Activated CD4-positive, CD25-positive, alpha-beta regulatory T cell treated with anti-CD3 and anti-CD28 coated beads, Interleukin-2, amount 50 U/mL, for 72 hours (primary cell): ENCODE data around the gene PDK2.

Experiments used
- DNase-seq: peaks from one replicate; pipeline ENCODE4 v3.0.0; 2021

Gene PDK2

DNA sequence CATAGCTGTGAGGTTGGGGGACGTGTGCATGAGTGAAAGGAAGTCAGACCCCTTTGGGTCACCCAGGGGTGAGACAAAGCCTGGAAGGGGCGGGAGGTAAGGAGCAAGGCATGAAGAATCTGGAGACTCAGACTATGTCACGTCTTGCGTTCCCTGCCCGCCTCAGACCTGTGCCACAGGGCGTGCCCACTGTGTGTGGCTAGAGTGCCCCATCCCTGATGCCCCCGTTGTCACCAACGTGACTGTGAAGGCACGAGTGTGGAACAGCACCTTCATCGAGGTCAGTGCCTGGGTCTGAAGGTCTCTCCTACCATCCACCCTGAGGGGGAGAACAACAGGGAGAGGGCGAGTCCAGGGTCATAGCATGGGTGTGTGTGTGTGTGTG, 15.1 kb upstream of the PDK2 start:
- DNase-seq = no peak

DNA sequence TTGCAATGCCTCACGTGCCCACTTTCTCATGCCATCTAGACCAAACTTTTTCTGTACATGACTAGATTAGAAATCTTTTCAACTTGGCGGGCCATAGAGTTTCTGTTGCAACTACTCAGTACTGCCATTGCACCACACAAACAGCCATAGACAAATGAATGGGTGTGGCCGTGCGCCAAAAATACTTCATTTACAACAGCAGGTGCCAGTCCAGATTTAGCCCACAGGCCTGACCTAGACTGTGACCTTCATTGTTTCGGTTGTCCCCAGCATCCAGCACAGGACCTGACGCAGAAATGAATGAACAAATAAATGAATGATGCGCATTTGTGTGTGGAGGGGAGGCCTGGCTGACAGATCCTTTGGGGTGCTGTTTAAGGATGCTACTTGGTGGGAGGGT, 14.3 kb upstream of the PDK2 start:
- DNase-seq = no peak

DNA sequence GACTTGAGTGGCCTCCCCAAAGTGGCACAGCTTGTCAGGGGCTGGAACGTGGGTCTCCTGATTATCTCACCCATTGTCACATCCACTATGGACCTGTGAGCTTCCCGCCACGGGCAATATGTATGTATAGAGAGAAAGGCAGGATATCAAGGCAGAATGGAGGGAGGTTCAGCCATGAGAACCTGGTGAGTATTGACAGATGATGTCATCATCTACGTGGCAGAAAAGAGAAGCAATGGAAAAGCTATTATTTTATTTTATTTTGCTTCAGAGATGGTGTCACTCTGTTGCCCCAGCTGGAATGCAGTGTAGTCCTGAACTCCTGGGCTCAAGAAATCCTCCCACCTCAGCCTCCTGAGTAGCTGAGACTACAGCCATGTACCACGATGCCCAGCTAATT, 13.4 kb upstream of the PDK2 start:
- DNase-seq = no peak

DNA sequence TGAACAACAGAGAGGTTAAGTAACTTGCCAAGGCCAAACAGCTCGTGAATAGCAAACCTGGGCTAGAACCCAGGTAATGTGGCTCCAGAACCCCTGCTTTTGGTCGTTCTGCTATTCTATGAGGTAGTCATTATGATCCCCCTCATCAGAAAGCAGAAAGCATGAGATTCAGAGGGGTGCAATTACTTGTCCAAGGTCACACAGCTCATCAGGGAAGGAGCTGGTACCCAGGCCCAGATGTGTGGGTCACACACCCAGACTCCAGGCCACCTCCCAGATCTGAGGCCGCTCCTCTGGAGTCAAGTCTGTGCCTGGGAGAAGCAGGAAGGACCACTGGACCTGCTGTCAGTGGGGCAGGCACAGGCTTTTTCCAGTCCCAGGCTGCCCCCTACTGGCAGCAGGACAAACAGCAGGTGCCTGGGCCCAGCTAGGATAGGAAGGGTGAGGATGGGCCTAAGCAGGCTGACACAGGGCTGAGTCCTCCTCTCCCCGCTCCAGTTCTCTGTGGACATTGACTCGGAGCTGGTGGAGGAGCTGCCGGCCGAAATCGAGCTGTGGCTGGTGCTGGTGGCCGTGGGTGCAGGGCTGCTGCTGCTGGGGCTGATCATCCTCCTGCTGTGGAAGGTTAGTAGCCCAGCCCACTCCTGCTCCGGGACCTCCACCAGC, 7.8 kb upstream of the PDK2 start:
- DNase-seq = peak; percentile 84

DNA sequence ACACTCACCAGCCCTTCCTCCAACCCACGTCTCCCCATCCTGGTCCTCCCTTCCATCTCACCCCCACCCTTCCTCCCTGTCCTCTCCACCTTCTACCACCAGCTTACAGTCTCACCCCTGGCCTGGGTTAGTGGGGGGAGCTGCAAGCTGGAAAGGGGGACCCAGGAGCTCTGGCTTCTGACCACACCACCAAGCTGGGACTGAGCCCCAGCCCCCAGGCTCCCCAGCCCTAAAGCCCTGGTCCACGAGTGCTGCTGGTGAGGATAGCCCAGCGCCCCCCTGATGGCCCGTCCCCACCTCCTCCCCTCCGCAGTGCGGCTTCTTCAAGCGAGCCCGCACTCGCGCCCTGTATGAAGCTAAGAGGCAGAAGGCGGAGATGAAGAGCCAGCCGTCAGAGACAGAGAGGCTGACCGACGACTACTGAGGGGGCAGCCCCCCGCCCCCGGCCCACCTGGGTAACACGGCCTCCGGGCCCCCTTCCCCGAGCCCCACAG, 7.2 kb upstream of the PDK2 start:
- DNase-seq = no peak

DNA sequence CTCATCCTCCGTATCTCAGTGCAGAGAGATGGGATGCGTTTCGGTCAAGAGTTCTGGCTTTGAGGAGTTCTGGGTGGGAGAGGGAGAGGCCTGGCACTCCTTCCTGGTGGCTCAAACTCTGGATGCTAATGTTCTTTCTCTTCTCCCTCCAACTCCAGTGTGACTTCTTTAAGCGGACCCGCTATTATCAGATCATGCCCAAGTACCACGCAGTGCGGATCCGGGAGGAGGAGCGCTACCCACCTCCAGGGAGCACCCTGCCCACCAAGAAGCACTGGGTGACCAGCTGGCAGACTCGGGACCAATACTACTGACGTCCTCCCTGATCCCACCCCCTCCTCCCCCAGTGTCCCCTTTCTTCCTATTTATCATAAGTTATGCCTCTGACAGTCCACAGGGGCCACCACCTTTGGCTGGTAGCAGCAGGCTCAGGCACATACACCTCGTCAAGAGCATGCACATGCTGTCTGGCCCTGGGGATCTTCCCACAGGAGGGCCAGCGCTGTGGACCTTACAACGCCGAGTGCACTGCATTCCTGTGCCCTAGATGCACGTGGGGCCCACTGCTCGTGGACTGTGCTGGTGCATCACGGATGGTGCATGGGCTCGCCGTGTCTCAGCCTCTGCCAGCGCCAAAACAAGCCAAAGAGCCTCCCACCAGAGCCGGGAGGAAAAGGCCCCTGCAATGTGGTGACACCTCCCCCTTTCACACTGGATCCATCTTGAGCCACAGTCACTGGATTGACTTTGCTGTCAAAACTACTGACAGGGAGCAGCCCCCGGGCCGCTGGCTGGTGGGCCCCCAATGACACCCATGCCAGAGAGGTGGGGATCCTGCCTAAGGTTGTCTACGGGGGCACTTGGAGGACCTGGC, 6.0 kb upstream of the PDK2 start:
- DNase-seq = no peak

DNA sequence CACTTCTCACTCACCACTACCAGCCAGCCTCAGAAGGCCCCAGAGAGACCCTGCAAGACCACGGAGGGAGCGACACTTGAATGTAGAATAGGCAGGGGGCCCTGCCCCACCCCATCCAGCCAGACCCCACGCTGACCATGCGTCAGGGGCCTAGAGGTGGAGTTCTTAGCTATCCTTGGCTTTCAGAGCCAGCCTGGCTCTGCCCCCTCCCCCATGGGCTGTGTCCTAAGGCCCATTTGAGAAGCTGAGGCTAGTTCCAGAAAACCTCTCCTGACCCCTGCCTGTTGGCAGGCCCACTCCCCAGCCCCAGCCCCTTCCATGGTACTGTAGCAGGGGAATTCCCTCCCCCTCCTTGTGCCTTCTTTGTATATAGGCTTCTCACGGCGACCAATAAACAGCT, 5.1 kb upstream of the PDK2 start:
- DNase-seq = no peak

DNA sequence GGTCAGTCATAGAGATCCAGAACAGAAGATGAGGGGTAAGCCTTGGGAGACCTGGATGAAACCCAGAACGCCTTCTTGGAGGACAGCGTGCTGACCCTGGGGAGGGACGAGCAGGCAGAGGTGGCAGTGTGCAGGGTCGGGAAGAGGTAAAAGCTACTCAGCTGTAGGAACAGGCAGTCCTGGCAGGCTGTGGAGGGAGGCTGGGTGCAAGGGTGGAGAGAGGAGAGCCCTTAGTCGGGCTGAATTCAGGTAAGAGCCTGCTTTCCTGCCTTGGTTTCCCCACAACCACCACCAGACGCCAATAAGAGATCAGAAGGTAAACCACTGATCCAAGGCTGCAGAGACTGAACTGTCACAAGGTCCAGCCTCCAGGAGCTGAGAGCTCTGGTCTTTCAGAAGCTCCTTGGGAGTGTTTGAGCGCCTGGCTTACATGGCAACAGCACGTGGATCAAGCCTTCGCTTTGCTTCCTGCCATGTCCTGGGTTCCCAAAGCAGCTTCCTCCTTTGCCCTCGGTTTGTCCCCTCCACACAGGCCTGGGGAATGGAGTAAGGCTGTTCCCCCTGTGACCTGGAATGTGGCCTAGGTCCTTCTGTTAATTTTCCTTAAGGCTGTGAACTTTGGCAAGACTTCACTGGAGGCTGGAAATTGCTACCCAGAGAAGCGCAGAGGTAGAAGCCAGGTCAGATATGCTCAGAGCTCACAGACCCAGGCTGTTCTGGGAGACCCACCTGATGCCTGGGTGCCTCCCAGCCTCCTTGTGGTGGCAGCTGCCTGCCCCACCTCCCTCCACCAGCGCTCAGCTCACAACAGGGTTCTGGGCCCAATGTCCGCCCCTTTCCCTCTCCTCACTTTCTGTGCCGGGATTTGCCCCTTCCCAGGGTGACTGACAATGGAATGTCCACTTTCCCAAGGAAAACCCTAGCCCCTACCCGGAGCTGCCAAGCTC, 3.9 kb upstream of the PDK2 start:
- no peak for DNase-seq

DNA sequence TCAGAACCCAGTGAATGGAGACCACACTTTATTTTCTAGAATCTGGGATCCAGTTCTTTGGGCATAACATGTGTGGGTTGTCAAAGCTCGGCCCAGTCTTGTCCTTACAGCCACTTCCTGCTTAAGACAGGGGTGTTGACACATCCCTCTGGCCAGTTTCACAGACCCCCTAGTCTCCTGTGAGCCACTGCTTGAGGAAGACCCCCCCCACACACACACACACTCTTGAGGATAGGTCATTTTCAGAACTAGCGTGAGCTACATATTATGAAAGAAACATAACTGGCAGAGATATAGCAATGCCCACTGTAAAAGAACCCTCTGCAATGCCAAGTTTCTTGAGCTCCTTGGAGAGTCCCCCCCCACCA, 3.2 kb upstream of the PDK2 start:
- DNase-seq = no peak

DNA sequence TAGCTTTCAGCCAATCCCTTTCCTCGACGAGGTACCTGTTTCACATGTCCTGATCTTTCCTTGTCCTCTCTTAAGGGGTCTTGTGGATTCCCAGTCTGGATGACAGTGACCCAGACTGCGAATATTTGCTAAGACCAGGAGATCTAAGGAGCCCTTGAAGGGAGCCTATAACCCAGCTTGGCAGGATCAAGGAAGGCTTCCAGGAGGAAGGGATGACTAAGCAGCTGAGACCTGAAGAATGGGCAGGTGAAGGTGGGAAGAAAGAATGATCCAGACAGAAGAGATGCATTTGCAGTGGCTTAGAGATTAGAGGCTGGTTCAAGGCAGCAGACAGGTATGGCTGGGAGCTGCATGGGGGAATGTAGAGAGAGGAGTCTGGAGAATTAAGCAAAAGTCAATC, 1.9 kb upstream of the PDK2 start:
- DNase-seq = no peak

DNA sequence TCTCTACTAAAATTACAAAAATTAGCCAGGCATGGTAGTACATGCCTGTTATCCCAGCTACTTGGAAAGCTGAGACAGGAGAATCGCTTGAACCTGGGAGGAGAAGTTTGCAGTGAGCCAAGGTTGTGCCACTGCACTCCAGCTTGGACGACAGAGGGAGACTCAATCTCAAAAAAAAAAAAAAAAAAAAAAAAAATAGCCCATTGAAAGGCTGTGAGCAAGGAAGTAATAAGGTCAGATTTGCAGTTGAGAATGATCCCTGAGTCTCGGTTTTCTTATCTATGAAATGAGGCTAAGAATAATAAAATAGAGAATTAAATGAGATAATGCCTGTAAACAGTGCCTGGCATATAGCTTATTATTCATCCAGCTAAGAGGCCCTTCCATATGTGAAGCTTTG, 1.3 kb upstream of the PDK2 start:
- DNase-seq = no peak

DNA sequence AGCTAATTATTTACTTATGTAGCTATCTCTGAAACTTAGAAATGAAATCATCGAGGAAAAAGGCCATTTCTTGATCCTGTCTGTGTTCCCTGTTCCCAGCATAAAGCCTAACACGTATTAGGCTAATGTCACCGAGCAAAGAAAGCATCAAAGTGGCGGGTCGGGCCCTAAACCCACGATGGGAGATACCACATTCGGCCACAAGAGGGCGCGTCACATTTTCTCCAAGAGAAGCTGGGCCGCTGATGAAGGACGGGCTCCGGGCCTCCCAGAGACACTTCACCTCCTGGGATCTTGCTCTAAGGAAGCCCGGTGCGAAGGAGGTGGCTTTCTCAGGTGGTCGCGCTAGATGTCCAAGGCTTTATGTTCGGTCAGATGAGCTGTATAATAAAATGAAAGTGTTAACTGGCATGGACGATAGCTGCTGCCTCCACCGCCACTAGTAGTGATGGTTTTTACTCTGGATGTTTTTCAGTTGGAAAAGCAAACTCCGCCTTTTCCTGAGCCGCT, 853 bp upstream of the PDK2 start:
- peak; percentile 95 for DNase-seq

DNA sequence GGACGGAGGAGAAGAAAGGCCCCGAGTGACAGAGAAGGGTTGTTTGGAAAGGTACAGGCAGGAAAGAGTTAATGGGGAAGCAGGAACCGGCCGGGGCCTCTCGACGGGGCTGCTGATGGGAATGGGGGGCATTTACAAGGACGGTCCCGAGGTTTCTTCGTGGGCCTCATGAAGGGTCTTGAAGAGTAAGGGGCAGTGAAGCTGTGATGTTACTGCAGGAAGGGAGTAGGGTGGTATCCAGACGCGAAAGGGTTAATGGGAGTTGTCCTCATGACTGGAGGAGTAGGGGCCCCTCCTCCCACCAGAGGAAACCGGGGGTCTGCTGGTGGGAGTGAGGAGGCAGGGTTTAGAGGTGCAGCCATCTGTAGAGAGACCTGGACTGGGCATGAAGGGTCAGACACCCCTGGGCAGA, 481 bp downstream of the PDK2 start:
- DNase-seq = no peak

DNA sequence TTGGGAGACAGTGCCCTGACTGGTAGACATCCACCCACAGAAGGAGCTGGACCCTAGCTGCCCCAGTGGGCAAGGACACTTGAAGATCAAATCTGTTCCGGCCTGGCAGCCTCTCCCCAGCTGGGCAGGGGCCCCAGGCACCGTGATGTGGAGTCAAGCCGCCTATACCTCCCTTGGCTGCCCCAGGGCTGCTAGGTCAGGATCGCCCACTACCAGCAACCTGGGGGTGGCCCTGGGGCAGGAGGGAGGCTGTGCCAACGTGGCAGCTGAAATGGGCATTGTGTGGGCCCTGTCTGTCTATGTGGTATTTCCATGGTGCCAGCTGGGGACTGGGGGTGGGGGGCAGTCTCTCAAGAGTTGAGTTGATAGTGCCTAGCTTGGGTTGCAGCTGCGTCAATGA, 941 bp downstream of the PDK2 start:
- DNase-seq = no peak

DNA sequence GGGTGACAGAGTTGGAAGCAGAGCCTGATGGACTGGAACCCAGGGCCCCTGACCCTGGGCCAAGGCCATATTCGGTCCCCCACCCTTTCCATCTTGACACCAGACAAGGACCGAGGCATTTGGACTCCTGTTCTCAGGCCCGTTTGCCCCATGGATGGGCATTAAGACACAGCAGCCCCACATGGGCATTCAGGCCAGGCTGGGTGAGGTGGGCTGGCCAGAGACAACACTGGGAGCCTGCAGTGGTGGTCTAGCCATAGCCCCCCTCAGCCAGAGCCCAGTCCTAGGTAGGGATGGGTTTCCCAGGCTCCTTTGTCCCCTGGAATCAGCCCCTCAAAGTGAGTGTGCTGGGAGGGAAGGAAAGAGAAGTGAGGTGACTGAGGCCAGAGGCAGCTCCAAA, 1.6 kb downstream of the PDK2 start:
- no peak for DNase-seq

DNA sequence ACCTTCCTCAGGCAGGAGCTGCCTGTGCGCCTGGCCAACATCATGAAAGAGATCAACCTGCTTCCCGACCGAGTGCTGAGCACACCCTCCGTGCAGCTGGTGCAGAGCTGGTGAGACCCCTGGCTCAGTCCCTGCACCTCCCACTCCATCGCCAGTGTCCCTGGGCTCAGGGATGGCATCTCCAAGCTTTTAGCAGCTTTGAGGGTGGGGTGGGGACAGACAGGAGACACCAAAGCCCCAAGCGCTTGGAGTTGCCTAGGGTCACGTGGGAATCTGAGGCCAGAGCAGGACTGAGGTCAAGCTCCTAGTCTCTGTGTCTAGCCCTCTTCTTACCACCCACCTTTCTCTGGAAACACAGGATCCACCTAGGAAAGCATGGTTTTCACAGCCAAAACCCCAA, 2.3 kb downstream of the PDK2 start:
- no peak for DNase-seq

DNA sequence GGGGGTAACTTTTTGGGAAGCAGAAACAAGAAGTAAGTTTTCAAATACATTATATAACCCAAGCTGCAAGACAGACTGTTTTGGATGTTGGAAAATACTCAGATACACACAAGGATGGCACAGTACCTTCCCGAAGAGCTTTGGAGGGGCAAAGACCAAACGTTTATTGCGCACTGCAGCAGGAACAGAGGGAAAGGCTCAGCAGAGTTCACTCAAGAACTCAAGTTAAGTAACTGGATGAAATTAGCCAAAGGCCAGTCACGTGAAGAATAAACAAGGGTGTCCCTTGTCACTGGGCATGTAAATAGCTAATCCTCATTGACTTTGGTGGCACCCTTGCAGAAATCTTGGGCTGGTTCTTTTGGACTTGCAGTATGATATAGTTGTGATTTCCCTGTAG, 2.8 kb downstream of the PDK2 start:
- no peak for DNase-seq

DNA sequence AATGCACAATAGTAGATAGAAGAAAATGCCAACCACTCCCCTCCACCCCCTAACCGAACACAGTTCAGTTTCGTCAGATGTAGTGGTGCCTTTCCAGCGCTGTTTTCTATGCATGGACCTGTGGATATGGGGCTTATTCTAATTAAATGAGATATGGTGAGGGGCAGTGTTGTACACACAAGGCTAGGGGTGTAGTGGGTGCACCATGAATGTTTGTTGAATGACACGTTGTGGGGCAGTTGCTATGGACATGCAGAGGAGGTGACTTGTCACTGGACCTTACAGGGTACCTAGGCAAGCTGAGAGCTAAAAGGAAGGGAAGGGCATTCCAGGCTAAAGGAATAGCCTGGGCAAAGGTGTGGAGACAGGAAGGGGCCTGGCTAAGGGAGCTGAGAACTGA, 3.4 kb downstream of the PDK2 start:
- DNase-seq = no peak

DNA sequence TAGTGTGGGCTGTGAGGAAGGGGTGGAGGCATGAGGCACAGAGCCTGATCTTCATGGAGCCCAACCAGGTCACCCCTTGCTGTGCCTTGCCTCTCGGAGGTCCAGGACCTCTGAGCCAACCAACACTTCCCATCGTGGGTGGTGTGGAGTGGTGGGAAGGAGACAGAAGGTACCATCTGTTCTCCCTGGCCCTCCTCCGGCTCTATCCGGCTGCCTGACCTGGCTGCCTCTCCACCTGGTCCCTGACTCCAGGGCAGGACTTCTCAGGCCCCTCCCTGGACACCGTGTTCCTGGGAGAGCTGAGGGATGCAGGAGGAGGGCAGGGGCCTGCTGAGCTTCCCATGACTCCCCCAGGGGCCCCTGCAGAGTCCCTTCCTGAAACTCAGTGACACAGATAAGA, 3.9 kb downstream of the PDK2 start:
- DNase-seq = no peak

DNA sequence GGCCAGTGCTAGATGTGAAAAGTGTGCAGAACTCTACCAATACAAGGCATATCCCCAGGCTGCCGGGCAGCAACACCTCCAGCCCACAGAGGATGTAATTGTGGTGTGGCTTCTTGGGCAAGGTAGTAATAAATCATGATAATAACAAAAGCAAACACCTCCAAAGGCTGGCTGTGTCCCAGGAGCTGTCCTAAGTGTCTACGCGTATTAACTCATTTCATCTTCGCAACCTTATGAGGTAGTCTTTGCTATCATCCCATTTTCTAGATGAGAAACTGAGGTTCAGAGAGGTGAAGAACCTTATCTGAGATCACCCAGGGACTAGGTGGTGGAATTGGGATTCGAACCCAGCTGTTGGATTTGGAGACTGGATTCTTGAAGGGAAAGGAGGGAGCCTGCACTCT, 5.3 kb downstream of the PDK2 start:
- no peak for DNase-seq

DNA sequence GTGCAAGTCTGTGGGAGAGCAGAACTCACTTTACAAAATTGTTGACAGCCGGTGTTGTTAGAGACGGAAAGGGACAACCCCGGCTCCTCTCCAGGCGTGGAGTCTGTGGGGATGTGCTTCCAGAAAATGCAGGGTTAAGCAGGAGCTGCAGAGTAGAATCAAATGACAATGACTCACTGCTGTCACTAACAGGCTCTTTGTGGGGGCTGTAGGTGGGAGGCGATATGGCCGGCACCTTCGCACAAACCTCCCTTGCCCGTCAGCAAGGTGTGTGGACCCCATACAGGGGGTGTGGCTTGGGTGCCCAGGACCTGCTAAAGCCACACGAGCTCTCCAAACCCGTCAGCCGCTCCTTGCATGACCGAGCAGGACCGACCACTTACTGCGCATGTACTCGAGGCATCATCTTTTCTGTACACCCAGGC, 5.8 kb downstream of the PDK2 start:
- no peak for DNase-seq

DNA sequence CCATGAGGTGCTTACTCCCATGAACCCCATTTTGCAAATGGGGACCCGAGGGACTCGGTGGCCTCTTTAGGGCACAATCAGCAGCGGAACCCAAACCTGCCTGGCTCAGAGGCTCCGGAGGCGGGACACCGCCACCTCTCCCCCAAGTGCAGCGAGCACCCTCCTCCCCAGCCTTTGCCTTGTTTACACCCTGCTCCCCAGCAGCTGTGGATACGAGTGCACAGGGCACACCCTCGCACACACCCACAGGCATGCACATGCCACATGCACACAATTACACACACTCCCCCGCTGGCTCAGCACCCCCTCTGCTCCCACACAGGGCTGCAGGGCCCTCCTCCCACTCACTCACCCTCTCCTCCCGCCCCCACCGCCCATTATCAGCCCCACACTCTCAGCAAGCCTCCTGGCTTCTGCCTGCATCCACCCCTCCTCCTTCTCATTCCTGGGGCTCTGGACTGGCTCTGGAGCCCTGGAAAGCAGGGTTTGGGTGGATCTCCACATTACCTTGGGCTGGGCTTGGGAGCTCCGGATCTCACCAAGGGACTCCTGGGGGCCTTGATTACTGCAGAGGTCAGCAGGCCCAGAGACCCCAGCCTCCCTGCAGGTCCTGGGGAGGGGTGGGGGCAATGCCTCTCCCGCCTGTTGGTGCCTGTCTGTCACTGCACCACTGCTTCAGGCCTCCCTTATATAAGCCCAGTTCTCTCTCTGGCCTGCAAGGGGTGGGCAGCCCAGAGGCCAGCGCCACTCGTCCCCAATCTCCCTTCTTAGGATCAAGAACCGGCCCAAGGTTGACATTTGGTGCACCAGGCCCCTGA, 6.4 kb downstream of the PDK2 start:
- no peak for DNase-seq
